B cell (primary cell): Measurements from ENCODE around the gene MFSD12.

ENCODE experiments used
- EZH2 ChIP-seq: IDR thresholded peaks from 2 replicates; pipeline ENCODE4 v1.6.1; 2012; ENCODE audit warnings: borderline replicate concordance, low read depth, mild to moderate bottlenecking, moderate library complexity, low read length; ENCODE audit not compliant: insufficient read depth, poor library complexity, severe bottlenecking
- TF ChIP-seq, protein P1 (sequence below): fragments of 200-600 bp; IDR thresholded peaks from one replicate; pipeline ENCODE4 v1.8.0; 2022; ENCODE audit warnings: antibody characterized with exemption, mild to moderate bottlenecking

DNA sequence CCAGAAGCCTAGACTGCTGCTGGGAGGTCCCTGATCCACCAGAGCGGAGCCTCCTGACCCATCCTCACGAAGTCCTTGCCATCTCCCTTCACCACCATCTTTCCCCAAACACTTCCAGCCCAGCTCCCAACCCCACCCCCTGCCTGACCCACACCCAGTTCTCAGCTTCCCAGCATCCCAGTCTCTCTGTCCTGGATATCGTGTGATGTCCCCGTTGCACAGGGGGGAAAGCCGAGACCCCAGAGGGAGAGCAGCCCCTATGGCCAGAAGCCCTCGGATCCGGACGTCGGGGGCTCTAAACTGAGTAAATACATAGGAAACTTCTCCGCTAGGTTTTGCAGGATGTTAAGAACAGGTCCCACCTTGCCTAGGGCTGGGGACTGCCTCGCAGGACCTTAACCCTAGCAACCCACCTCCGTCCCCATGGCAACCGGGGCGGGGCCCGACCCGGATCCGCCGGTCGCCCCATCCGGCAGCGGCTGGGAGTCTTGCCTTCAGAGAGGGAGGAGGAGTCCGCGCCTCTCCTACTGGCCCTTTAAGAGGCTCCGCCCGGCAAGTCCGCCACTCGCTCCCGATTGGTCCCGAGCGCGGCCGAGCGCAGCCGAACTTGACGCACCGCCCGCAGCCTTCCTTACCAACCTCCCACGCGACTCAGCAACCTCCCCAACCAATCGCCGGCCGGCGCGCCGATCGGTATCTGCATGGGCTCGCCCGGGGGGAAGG, 14.9 kb upstream of the MFSD12 start:
- TF ChIP-seq, protein P1, sequence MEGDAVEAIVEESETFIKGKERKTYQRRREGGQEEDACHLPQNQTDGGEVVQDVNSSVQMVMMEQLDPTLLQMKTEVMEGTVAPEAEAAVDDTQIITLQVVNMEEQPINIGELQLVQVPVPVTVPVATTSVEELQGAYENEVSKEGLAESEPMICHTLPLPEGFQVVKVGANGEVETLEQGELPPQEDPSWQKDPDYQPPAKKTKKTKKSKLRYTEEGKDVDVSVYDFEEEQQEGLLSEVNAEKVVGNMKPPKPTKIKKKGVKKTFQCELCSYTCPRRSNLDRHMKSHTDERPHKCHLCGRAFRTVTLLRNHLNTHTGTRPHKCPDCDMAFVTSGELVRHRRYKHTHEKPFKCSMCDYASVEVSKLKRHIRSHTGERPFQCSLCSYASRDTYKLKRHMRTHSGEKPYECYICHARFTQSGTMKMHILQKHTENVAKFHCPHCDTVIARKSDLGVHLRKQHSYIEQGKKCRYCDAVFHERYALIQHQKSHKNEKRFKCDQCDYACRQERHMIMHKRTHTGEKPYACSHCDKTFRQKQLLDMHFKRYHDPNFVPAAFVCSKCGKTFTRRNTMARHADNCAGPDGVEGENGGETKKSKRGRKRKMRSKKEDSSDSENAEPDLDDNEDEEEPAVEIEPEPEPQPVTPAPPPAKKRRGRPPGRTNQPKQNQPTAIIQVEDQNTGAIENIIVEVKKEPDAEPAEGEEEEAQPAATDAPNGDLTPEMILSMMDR: no peak
- no peak for TF ChIP-seq EZH2
